ENCODE results near the gene PRDM4. TPM values are rescaled to one million over a fixed set of nuclear protein-coding genes. Genes with fewer than 3 reads are reported as not detected.

PRDM4 gene
- total and polyA plus RNA-seq, 2 of the 13 experiments (the other 11 are each of a cell fraction or from before 2014, with no cell fraction given), result 9.9 to 15.3 TPM

GRCh38 chr12:107760809-107761501 is at the start of gene PRDM4 (continued):
- TF ChIP-seq UBTF (CRISPR knock-in tag; IDR thresholded peaks at IDR 0.05) (peak; percentile 78; the same call in 1 of the 2 replicates), PHB2 (IDR thresholded peaks at IDR 0.05; ENCODE audit: partially characterized antibody) (no peak), ZNF572 (CRISPR knock-in tag; IDR thresholded peaks at IDR 0.05) (no peak), TFDP2 (CRISPR knock-in tag; IDR thresholded peaks at IDR 0.05) (peak; percentile 31; the same call in 1 of the 2 replicates), MXD4 (CRISPR knock-in tag; IDR thresholded peaks at IDR 0.05) (no peak), TBX3 (IDR thresholded peaks at IDR 0.05; ENCODE audit: borderline replicate concordance) (no peak), KDM5A (IDR thresholded peaks at IDR 0.05; ENCODE audit: borderline replicate concordance, low read length) (0 out of 2 replicates have a peak, but pooled peaks have one; percentile 21), AKAP8 (CRISPR knock-in tag; IDR thresholded peaks at IDR 0.05) (no peak; the same call in 1 of the 2 replicates), ZNF326 (CRISPR knock-in tag; IDR thresholded peaks at IDR 0.05; ENCODE audit: borderline replicate concordance) (no peak), PAX8 (CRISPR knock-in tag; IDR thresholded peaks at IDR 0.05; ENCODE audit: borderline replicate concordance) (no peak), CTCF (CRISPR knock-in tag; IDR thresholded peaks at IDR 0.05) (peak; percentile 79), GLI4 (CRISPR knock-in tag; IDR thresholded peaks at IDR 0.05; ENCODE audit: borderline replicate concordance) (no peak), ZGPAT (CRISPR knock-in tag; IDR thresholded peaks at IDR 0.05) (0 out of 2 replicates have a peak, but pooled peaks have one; percentile 16), TCF12 (IDR thresholded peaks at IDR 0.05) (no peak), TCF12 (CRISPR knock-in tag; IDR thresholded peaks at IDR 0.05) (no peak), ZZZ3 (CRISPR knock-in tag; IDR thresholded peaks at IDR 0.05; ENCODE audit: borderline replicate concordance) (no peak; the same call in 1 of the 2 replicates), SNAPC2 (CRISPR knock-in tag; IDR thresholded peaks at IDR 0.05) (no peak), PRPF4 (IDR thresholded peaks at IDR 0.05; ENCODE audit: low read depth, low read length, poor library complexity, severe bottlenecking) (no peak), GPN1 (CRISPR knock-in tag; IDR thresholded peaks at IDR 0.05; ENCODE audit: borderline replicate concordance) (no peak), SMARCC2 (IDR thresholded peaks at IDR 0.05) (no peak), NFKB2 (CRISPR knock-in tag; IDR thresholded peaks at IDR 0.05; ENCODE audit: borderline replicate concordance) (peak; percentile 36; the same call in 1 of the 2 replicates)
